Activated CD4-positive, alpha-beta T cell treated with anti-CD3 and anti-CD28 coated beads for 36 hours (primary cell): ENCODE results near the gene ZNF598. TPM values are rescaled to one million over a fixed set of nuclear protein-coding genes. Genes with fewer than 3 reads are reported as not detected.

Experiments used
- ATAC-seq: fragments of 200-7000 bp; cut with Tn5 transposase; one replicate; pipeline ENCODE4 v1.10.0; 2021; ENCODE audit warnings: mild to moderate bottlenecking, moderate library complexity
- CTCF ChIA-PET: fragments of 350-600 bp; sonication (Branson Sonifier 250); formaldehyde crosslinking; loops from one replicate; lab custom pipeline; 2021; ENCODE audit warnings: antibody characterized with exemption; lab: Charles Lee
- POLR2A ChIA-PET: fragments of 350-600 bp; sonication (Branson Sonifier 250); formaldehyde crosslinking; loops from one replicate; lab custom pipeline; 2021; ENCODE audit warnings: antibody characterized with exemption, inconsistent platforms; lab: Charles Lee
- DNase-seq: peaks from one replicate; pipeline ENCODE4 v3.0.0-alpha.2; 2020
- H3K27ac Mint-ChIP-seq: one replicate; pipeline ENCODE4 v1.8.0; 2021; ENCODE audit warnings: mixed read lengths
- H3K27me3 Mint-ChIP-seq: one replicate; pipeline ENCODE4 v1.8.0; 2021; ENCODE audit warnings: mixed read lengths
- H3K36me3 Mint-ChIP-seq: one replicate; pipeline ENCODE4 v1.8.0; 2021; ENCODE audit warnings: low read depth, mixed read lengths
- H3K4me1 Mint-ChIP-seq: one replicate; pipeline ENCODE4 v1.8.0; 2021; ENCODE audit warnings: mixed read lengths
- H3K4me3 Mint-ChIP-seq: one replicate; pipeline ENCODE4 v1.8.0; 2021; ENCODE audit warnings: mild to moderate bottlenecking, moderate library complexity, mixed read lengths
- H3K9me3 Mint-ChIP-seq: one replicate; pipeline ENCODE4 v1.8.0; 2021; ENCODE audit warnings: low read depth, mixed read lengths
- intact Hi-C, 2 experiments: fragments of 100-400 bp; cut with DNase I in 1 of 2; cut with micrococcal nuclease in 1 of 2; formaldehyde crosslinking; loops; one replicate each; pipeline versions ENCODE4 v1.14.2 to v1.15.1; 2022 to 2024; cut with DNase I, micrococcal nuclease
- total RNA-seq, 2 experiments: library from RNA; stranded (reverse); gene quantifications; one replicate each; pipeline ENCODE4 v1.2.3, GENCODE V29; 2021

ZNF598 gene
- total RNA-seq, 2 experiments from 2014 or later: 64.6 to 69.8 TPM

DNA sequence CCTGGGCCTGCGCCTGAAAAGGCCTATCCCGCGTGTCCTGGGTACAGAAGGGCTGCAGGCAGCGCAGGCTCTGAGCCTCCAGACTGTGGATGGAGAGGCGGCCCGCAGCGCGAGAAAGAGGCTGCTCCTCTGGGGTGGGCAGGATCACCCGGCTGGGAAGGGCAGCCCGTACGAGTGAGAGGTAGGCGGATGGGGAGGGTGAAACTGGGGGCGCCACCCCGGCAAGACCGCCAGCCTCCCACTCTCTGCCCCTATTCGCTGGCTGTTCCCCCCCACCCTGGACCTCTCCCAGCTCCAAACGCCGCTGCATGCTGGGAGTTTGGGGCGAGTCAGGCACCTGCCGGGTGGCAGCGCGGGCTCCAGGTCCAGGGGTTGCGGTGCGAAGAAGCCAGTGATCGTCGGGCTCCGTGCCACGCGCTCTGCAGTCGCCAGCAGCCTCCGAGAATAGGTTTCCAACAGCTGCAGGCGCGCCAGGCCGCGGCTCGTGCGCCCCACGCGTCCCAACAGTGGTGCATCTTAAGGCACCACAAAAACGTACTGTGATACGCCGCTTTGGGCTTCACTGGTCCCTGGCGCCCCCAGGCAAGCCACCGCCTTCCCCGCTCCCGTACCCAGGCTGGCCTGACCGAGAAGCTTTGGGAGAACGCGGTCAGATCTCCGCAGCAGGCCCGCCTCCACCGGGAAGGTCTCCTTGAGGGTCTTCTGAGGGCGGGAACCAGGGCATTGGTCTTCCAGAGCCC, 29.4 kb downstream of the ZNF598 start:
- peaks cover 24% of the 10 kb centered on the region for H3K36me3 Mint-ChIP-seq
- intact Hi-C loops: no loop called here
- H3K27me3 Mint-ChIP-seq: peaks cover 17% of the 10 kb centered on the region
- ChIA-PET CTCF (interaction anchor here (0.5 kb wide), 1 partner anchor 224 kb away, joined by 3 read pairs; no protein-coding TSS in a partner anchor), POLR2A (no interaction called here)
- no peak overlapping the region for H3K27ac Mint-ChIP-seq
- peak; percentile 38 for DNase-seq
- no peaks in the 10 kb centered on the region for H3K9me3 Mint-ChIP-seq
- no peak overlapping the region for H3K4me3 Mint-ChIP-seq
- ATAC-seq: no peak
- peaks cover 16% of the 10 kb centered on the region for H3K4me1 Mint-ChIP-seq

- DNase-seq (peak; percentile 58), ATAC-seq (no peak)
- Mint-ChIP-seq H3K9me3 (no peaks in the 10 kb centered on the region), H3K27ac (no peak overlapping the region), H3K4me1 (peaks cover 14% of the 10 kb centered on the region), H3K27me3 (peaks cover 17% of the 10 kb centered on the region), H3K36me3 (peaks cover 29% of the 10 kb centered on the region), H3K4me3 (no peak overlapping the region)
- intact Hi-C loops: no loop called here
- ChIA-PET POLR2A (interaction anchor here (2.1 kb wide), 1 partner anchor 176 kb away, joined by 4 read pairs; the partner anchor contains the start of gene TRAF7), CTCF (interaction anchor here (0.5 kb wide), 1 partner anchor 225 kb away, joined by 3 read pairs; no protein-coding TSS in a partner anchor)
Measured at GRCh38 chr16:1979271-1980029, 30.2 kb downstream of the ZNF598 start.

DNA sequence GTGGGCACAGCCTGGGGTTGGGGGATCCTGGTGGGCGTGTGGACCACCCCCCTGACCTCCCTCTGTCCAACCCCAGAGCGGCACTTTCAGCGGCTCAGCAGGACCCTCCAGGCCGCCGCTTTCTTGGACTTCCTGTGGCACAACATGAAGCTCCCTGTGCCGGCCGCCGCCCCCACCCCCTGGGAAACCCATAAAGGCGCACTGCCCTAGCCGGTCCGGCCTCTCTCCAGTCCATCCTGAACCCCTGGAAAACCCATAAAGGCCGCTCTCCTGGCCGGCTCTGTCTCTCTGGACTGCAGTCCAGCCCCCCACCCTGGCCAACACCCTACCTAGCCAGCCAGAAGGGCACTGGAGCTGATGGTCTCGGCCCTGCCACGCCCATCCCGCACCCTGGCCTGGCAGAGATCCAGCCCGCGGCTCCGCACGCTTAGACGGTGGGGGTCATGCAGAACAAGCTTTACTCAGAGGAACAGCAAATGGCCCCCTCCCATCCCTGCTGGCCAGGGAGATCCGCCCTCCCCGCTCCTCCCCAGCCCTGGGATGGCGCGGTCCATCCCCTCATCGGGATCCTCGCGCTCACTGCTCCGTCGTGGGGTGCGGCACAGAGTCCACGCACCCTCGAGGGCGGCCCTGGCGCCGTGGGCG, 31.0 kb downstream of the ZNF598 start:
- ChIA-PET POLR2A (interaction anchor here (2.1 kb wide), 1 partner anchor 177 kb away, joined by 4 read pairs; the partner anchor contains the start of gene TRAF7), CTCF (no interaction called here)
- H3K27ac Mint-ChIP-seq: no peak overlapping the region
- peaks cover 17% of the 10 kb centered on the region for H3K27me3 Mint-ChIP-seq
- H3K36me3 Mint-ChIP-seq: peaks cover 29% of the 10 kb centered on the region
- peaks cover 14% of the 10 kb centered on the region for H3K4me1 Mint-ChIP-seq
- no peak for DNase-seq
- no peak overlapping the region for H3K4me3 Mint-ChIP-seq
- intact Hi-C loops: no loop called here
- H3K9me3 Mint-ChIP-seq: no peaks in the 10 kb centered on the region
- no peak for ATAC-seq

GRCh38 chr16:1977875-1978268, 31.7 kb downstream of the ZNF598 start:
- Mint-ChIP-seq H3K9me3 (no peaks in the 10 kb centered on the region), H3K4me3 (no peak overlapping the region), H3K27me3 (peaks cover 13% of the 10 kb centered on the region), H3K36me3 (peaks cover 32% of the 10 kb centered on the region), H3K4me1 (peaks cover 14% of the 10 kb centered on the region), H3K27ac (no peak overlapping the region)
- intact Hi-C loops: no loop called here
- DNase-seq (no peak), ATAC-seq (no peak)
- ChIA-PET POLR2A (interaction anchor here (2.1 kb wide), 1 partner anchor 178 kb away, joined by 4 read pairs; the partner anchor contains the start of gene TRAF7), CTCF (interaction anchor here (0.7 kb wide), 1 partner anchor 429 kb away, joined by 3 read pairs; no protein-coding TSS in a partner anchor)

GRCh38 chr16:1976951-1977874, 32.4 kb downstream of the ZNF598 start:
- CTCF ChIA-PET: interaction anchor here (0.7 to 0.9 kb wide), 2 partner anchors 163 to 430 kb away, joined by 3 read pairs; no protein-coding TSS in a partner anchor
- H3K36me3 Mint-ChIP-seq: peaks cover 34% of the 10 kb centered on the region
- H3K4me3 Mint-ChIP-seq: no peak overlapping the region

GRCh38 chr16:1976216-1976520, 33.5 kb downstream of the ZNF598 start:
- no peak for ATAC-seq
- Mint-ChIP-seq H3K27ac (no peak overlapping the region), H3K36me3 (peaks cover 36% of the 10 kb centered on the region), H3K9me3 (no peaks in the 10 kb centered on the region), H3K4me3 (no peak overlapping the region), H3K27me3 (peaks cover 1% of the 10 kb centered on the region), H3K4me1 (peaks cover 13% of the 10 kb centered on the region)
- DNase-seq: no peak
- POLR2A ChIA-PET: no interaction called here
- CTCF ChIA-PET: interaction anchor here (0.6 to 0.9 kb wide), 2 partner anchors 164 to 318 kb away, joined by 3 read pairs; no protein-coding TSS in a partner anchor
- intact Hi-C loops: no loop called here

More at GRCh38 chr16:1976951-1977874, 32.4 kb downstream of the ZNF598 start:
- H3K4me1 Mint-ChIP-seq: peaks cover 15% of the 10 kb centered on the region
- H3K9me3 Mint-ChIP-seq: no peaks in the 10 kb centered on the region
- no peak for DNase-seq
- POLR2A ChIA-PET: interaction anchor here (0.6 to 2.1 kb wide), 3 partner anchors 163 to 275 kb away, joined by 3 to 5 read pairs (median 4); partner anchors contain the start of gene TRAF7
- intact Hi-C loops: no loop called here
- H3K27ac Mint-ChIP-seq: no peak overlapping the region
- no peak for ATAC-seq
- H3K27me3 Mint-ChIP-seq: peaks cover 6% of the 10 kb centered on the region

GRCh38 chr16:1975432-1976215, 34.0 kb downstream of the ZNF598 start:
- intact Hi-C loops: no loop called here
- Mint-ChIP-seq H3K36me3 (peaks cover 40% of the 10 kb centered on the region), H3K4me3 (no peak overlapping the region), H3K4me1 (peaks cover 16% of the 10 kb centered on the region), H3K27ac (no peak overlapping the region), H3K27me3 (no peaks in the 10 kb centered on the region), H3K9me3 (no peaks in the 10 kb centered on the region)
- CTCF ChIA-PET: no interaction called here
- POLR2A ChIA-PET: interaction anchor here (1.2 kb wide), 1 partner anchor 11 kb away, joined by 5 read pairs; the partner anchor contains the start of gene RPS2
- DNase-seq (no peak), ATAC-seq (no peak)

- peaks cover 16% of the 10 kb centered on the region for H3K4me1 Mint-ChIP-seq
- no peaks in the 10 kb centered on the region for H3K9me3 Mint-ChIP-seq
- intact Hi-C loops: loop anchor here in 1 of 2 experiments (5.0 kb wide), 1 partner anchor 293 kb away; the partner anchor contains the start of gene RNPS1
- POLR2A ChIA-PET: interaction anchor here (1.2 kb wide), 1 partner anchor 10 kb away, joined by 5 read pairs; the partner anchor contains the start of gene RPS2
- no peaks in the 10 kb centered on the region for H3K27me3 Mint-ChIP-seq
- ATAC-seq (no peak), DNase-seq (no peak)
- CTCF ChIA-PET: no interaction called here
- no peak overlapping the region for H3K4me3 Mint-ChIP-seq
- peaks cover 39% of the 10 kb centered on the region for H3K36me3 Mint-ChIP-seq
- H3K27ac Mint-ChIP-seq: no peak overlapping the region
Measured at GRCh38 chr16:1974157-1975070, 35.2 kb downstream of the ZNF598 start.

DNA sequence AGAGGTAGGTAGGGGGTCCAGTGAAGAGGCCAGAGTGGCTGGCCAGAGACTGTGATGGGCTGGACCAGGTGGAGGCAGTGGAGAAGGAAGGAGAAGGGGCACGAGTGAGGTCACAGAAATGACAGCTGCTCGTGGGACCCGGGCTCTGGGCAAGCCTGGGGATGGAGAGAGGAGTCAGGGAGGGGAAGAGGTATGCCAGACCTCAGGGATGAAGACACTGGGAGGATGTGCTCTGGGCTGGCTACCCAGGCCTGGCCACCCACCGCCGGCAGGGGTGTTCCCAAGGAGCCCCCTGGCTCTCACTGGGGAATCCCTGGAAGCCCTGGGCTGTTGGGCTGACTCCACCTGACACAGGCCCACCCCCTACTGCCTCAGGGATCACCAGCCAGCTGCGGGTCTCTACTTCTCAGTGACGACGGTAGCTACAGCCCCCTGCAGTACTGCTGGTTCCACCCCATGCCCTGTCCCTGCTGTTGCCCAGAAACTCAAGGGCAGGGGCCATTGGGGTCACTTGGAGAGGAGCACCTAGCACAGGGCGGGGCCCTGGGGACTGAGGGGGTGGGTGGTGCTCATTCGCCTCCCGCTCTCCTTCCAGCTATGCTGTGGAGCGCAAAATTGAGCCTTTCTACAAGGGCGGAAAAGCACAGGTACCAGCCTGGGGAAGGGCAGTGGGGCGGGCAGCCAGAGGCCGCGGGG, 36.0 kb downstream of the ZNF598 start:
- no peak overlapping the region for H3K27ac Mint-ChIP-seq
- H3K4me3 Mint-ChIP-seq: peak overlapping the region; percentile 10
- ATAC-seq: no peak
- no peaks in the 10 kb centered on the region for H3K27me3 Mint-ChIP-seq
- intact Hi-C loops: loop anchor here (2.0 to 5.0 kb wide), 2 partner anchors 15 to 294 kb away; partner anchors contain the start of genes RNPS1 (in 1 of the 2) and SYNGR3 (in 1 of the 2)
- CTCF ChIA-PET: no interaction called here
- H3K9me3 Mint-ChIP-seq: no peaks in the 10 kb centered on the region
- H3K36me3 Mint-ChIP-seq: peaks cover 37% of the 10 kb centered on the region
- POLR2A ChIA-PET: no interaction called here
- no peak for DNase-seq
- peaks cover 16% of the 10 kb centered on the region for H3K4me1 Mint-ChIP-seq
